Peyer's patch (tissue), 4 donors: ENCODE measurements around the gene APPL2. TPM values are rescaled to one million over a fixed set of nuclear protein-coding genes. Genes with fewer than 3 reads are reported as not detected.

Source experiments
- DNase-seq, 3 donors: peaks; one replicate each; pipeline ENCODE4 v3.0.0-alpha.2; 2017 to 2019
- H3K27ac ChIP-seq, 4 donors: fragments of 200-600 bp; sonication (generic); one replicate each; pipeline ENCODE4 v1.5.1; 2016 to 2019
- H3K27me3 ChIP-seq, 2 donors: fragments of 200-600 bp; sonication (generic); one replicate each; pipeline ENCODE4 v1.5.1; 2019
- H3K36me3 ChIP-seq, 3 donors: fragments of 200-600 bp; sonication (generic); one replicate each; pipeline ENCODE4 v1.5.1; 2016 to 2019
- H3K4me1 ChIP-seq, 4 donors: fragments of 200-600 bp; sonication (generic); one replicate each; pipeline ENCODE4 v1.5.1; 2016 to 2019
- H3K4me3 ChIP-seq, 4 donors: fragments of 200-600 bp; sonication (generic); 1 replicate in 3 of 4; 2 replicates in 1 of 4; pipeline ENCODE4 v1.5.1; 2016 to 2019; ENCODE audit warnings: mild to moderate bottlenecking in 1 of 4
- H3K9me3 ChIP-seq, 4 donors: fragments of 200-600 bp; sonication (generic); one replicate each; pipeline ENCODE4 v1.5.1; 2016 to 2019; ENCODE audit warnings: mild to moderate bottlenecking in 1 of 4
- CTCF ChIP-seq, 6 experiments: fragments of 450-650 bp in 4 of 6; fragments of 200-600 bp in 2 of 6; sonication (generic) in 1 of 6; IDR thresholded peaks; one replicate each; pipeline ENCODE4 v1.5.1; 2017 to 2019; ENCODE audit warnings: antibody characterized with exemption in 6 of 6, mild to moderate bottlenecking in 3 of 6, moderate library complexity in 1 of 6
- POLR2A ChIP-seq, 2 donors: fragments of 450-650 bp; IDR thresholded peaks; one replicate each; pipeline ENCODE4 v1.5.1; 2017; ENCODE audit warnings: antibody characterized with exemption in 2 of 2, mild to moderate bottlenecking in 2 of 2, moderate library complexity in 2 of 2
- total RNA-seq, 4 donors: library from RNA; depleted of rRNA; stranded (reverse); fragments of >200 nt; gene quantifications; one replicate each; pipeline ENCODE4 v1.1.0, GENCODE V29; 2016

Gene APPL2
- total RNA-seq, 4 donors from 2014 or later, result 169 to 203 (median 185) TPM

GRCh38 chr12:105142259-105142658, 93.7 kb downstream of the APPL2 start:
- no peak overlapping the region for H3K27ac ChIP-seq
- no peaks in the 10 kb centered on the region for H3K27me3 ChIP-seq
- TF ChIP-seq POLR2A (IDR thresholded peaks at IDR 0.05), result no peak
- no peak for TF ChIP-seq CTCF (IDR thresholded peaks at IDR 0.05)
- H3K4me3 ChIP-seq, result no peak overlapping the region
- H3K36me3 ChIP-seq, result peaks cover 0 to 77% (median 0%) of the 10 kb centered on the region in 3 donors
- no peaks in the 10 kb centered on the region for H3K4me1 ChIP-seq
- DNase-seq, result no peak
- H3K9me3 ChIP-seq, result no peaks in the 10 kb centered on the region

GRCh38 chr12:105141320-105141922, 94.6 kb downstream of the APPL2 start:
- peaks cover 0 to 76% (median 0%) of the 10 kb centered on the region in 3 donors for H3K36me3 ChIP-seq

GRCh38 chr12:105138248-105138647, 97.7 kb downstream of the APPL2 start:
- no peaks in the 10 kb centered on the region for H3K9me3 ChIP-seq
- H3K36me3 ChIP-seq, result peaks cover 0 to 69% (median 0%) of the 10 kb centered on the region in 3 donors
- no peaks in the 10 kb centered on the region for H3K4me1 ChIP-seq

More at GRCh38 chr12:105141320-105141922, 94.6 kb downstream of the APPL2 start:
- H3K4me1 ChIP-seq, result no peaks in the 10 kb centered on the region
- TF ChIP-seq CTCF (IDR thresholded peaks at IDR 0.05) (no peak), POLR2A (IDR thresholded peaks at IDR 0.05) (no peak)
- H3K27ac ChIP-seq, result no peak overlapping the region
- no peaks in the 10 kb centered on the region for H3K9me3 ChIP-seq
- H3K4me3 ChIP-seq, result no peak overlapping the region
- no peaks in the 10 kb centered on the region for H3K27me3 ChIP-seq
- no peak for DNase-seq

More at GRCh38 chr12:105138248-105138647, 97.7 kb downstream of the APPL2 start:
- H3K27ac ChIP-seq, result no peak overlapping the region
- H3K27me3 ChIP-seq, result no peaks in the 10 kb centered on the region
- H3K4me3 ChIP-seq, result no peak overlapping the region
- no peak for TF ChIP-seq CTCF (IDR thresholded peaks at IDR 0.05)
- no peak for TF ChIP-seq POLR2A (IDR thresholded peaks at IDR 0.05)
- DNase-seq, result no peak

Other genes with a start within 250 kb of the APPL2 start
- 1 to 10 TPM; 1.2 to 7.1 (median 5.1) TPM for gene NOPCHAP1, start 249.9 kb downstream of the APPL2 start, total RNA-seq
- gene ALDH1L2, start 151.7 kb downstream of the APPL2 start, total RNA-seq, result 1 to 10 TPM in 3 of 4 donors, under 1 TPM in 1; 0.70 to 5.8 (median 4.0) TPM
- gene WASHC4, start 128.4 kb downstream of the APPL2 start, total RNA-seq, result 10 to 100 TPM; 56.6 to 93.3 (median 71.4) TPM
- gene C12orf75, start 94.5 kb upstream of the APPL2 start, total RNA-seq, result 10 to 100 TPM; 16.1 to 20.1 (median 18.3) TPM